OCI-LY7 (cell line): ENCODE data around the gene WDR17. TPM values are rescaled to one million over a fixed set of nuclear protein-coding genes. Genes with fewer than 3 reads are reported as not detected.

Experiments
- BruUV-seq: library from RNA; stranded (reverse); fragments of 400-500 nt; replicated peaks from 2 replicates; lab custom pipeline; 2021; lab: Mats Ljungman, UMichigan
- CTCF ChIA-PET: fragments of 300-600 bp; sonication (Branson Sonifier 250); formaldehyde crosslinking; loops from one replicate; lab custom pipeline; 2022; ENCODE audit warnings: antibody characterized with exemption; ENCODE audit not compliant: unreplicated experiment; lab: Charles Lee
- POLR2A ChIA-PET: fragments of 300-600 bp; sonication (Branson Sonifier 250); formaldehyde crosslinking; loops from one replicate; lab custom pipeline; 2022; ENCODE audit warnings: antibody characterized with exemption; lab: Charles Lee
- DNase-seq: peaks from one replicate; pipeline ENCODE4 v3.0.0-alpha.2; 2015; ENCODE audit warnings: low spot score
- H2AFZ ChIP-seq: fragments of 200-600 bp; sonication (generic), shearing (Covaris generic); 2 replicates; pipeline ENCODE4 v1.6.1; 2014; ENCODE audit warnings: mild to moderate bottlenecking, antibody characterized with exemption, low read length, moderate library complexity
- H3K27ac ChIP-seq: fragments of 200-600 bp; sonication (generic); 2 replicates; pipeline ENCODE4 v1.5.1; 2014; ENCODE audit warnings: mixed run types, low read depth, mild to moderate bottlenecking, moderate library complexity, low read length, inconsistent platforms; ENCODE audit not compliant: poor library complexity, severe bottlenecking
- H3K36me3 ChIP-seq: fragments of 200-600 bp; sonication (generic); 2 replicates; pipeline ENCODE4 v1.6.1; 2014; ENCODE audit warnings: mild to moderate bottlenecking, antibody characterized with exemption, low read length, moderate library complexity, mixed read lengths; ENCODE audit not compliant: insufficient read depth
- H3K4me1 ChIP-seq: fragments of 200-600 bp; sonication (generic); 2 replicates; pipeline ENCODE4 v1.5.1; 2014; ENCODE audit warnings: mild to moderate bottlenecking, low read length; ENCODE audit not compliant: insufficient read depth, poor library complexity, severe bottlenecking
- H3K4me2 ChIP-seq: fragments of 200-600 bp; sonication (generic); 2 replicates; pipeline ENCODE4 v1.6.1; 2014; ENCODE audit warnings: mild to moderate bottlenecking, low read length
- H3K4me3 ChIP-seq: fragments of 200-600 bp; sonication (generic); 2 replicates; pipeline ENCODE4 v1.5.1; 2014; ENCODE audit warnings: mild to moderate bottlenecking, low read depth, low read length; ENCODE audit not compliant: poor library complexity, severe bottlenecking
- H3K79me2 ChIP-seq: fragments of 200-600 bp; sonication (generic); 2 replicates; pipeline ENCODE4 v1.6.1; 2016; ENCODE audit warnings: low read depth, mild to moderate bottlenecking, low read length, moderate library complexity, mixed read lengths; ENCODE audit not compliant: insufficient read depth
- H3K9me2 ChIP-seq: fragments of 200-600 bp; sonication (generic); 2 replicates; pipeline ENCODE4 v1.6.1; 2016; ENCODE audit warnings: mild to moderate bottlenecking, low read length, mixed read lengths; ENCODE audit not compliant: insufficient read depth
- H3K9me3 ChIP-seq: fragments of 200-600 bp; sonication (generic); 2 replicates; pipeline ENCODE4 v1.6.1; 2014; ENCODE audit warnings: mild to moderate bottlenecking, mixed run types, low read length, mixed read lengths
- H4K20me1 ChIP-seq: fragments of 200-600 bp; sonication (generic); 2 replicates; pipeline ENCODE4 v1.6.1; 2014; ENCODE audit warnings: mild to moderate bottlenecking, antibody characterized with exemption, low read length, moderate library complexity, mixed read lengths; ENCODE audit not compliant: insufficient read depth
- CTCF ChIP-seq: fragments of 200-600 bp; sonication (generic); conservative IDR thresholded peaks from 2 replicates; pipeline ENCODE4 v1.5.1; 2014; ENCODE audit warnings: mild to moderate bottlenecking, antibody characterized with exemption, low read length, moderate library complexity, mixed read lengths
- EZH2phosphoT487 ChIP-seq: fragments of 200-600 bp; sonication (generic); IDR thresholded peaks from 2 replicates; pipeline ENCODE4 v1.6.1; 2018; ENCODE audit warnings: low read depth, borderline replicate concordance, mild to moderate bottlenecking, mixed run types, antibody characterized with exemption, low read length, moderate library complexity, mixed read lengths
- intact Hi-C: fragments of 100-400 bp; cut with micrococcal nuclease; formaldehyde crosslinking; loops from one replicate; pipeline ENCODE4 v1.10.0; 2022; ENCODE audit not compliant: unreplicated experiment
- small RNA-seq: library from RNA; depleted of rRNA; stranded (forward); fragments of <200 nt; gene quantifications from one replicate; pipeline ENCODE3, GENCODE V24; 2014
- total RNA-seq, 2 experiments: library from RNA; depleted of rRNA in 1 of 2; stranded (reverse); fragments of >200 nt in 1 of 2; shearing (Covaris generic) in 1 of 2; gene quantifications; 2 replicates each; pipeline ENCODE4 v1.2.3, GENCODE V29; 2014 to 2022

The WDR17 gene
- total RNA-seq, 2 experiments from 2014 or later = 0.63 to 3.8 TPM

- Histone ChIP-seq H3K9me2 (no peaks in the 10 kb centered on the region), H4K20me1 (no peaks in the 10 kb centered on the region), H3K79me2 (no peaks in the 10 kb centered on the region), H3K4me2 (no peak overlapping the region), H3K9me3 (no peaks in the 10 kb centered on the region), H3K4me3 (no peak overlapping the region), H2AFZ (no peak overlapping the region), H3K36me3 (no peaks in the 10 kb centered on the region), H3K4me1 (no peaks in the 10 kb centered on the region), H3K27ac (no peak overlapping the region)
- no peak for DNase-seq
- ChIA-PET CTCF (interaction anchor here (1.0 kb wide), 1 partner anchor 11 kb away, joined by 3 read pairs; no protein-coding TSS in a partner anchor), POLR2A (interaction anchor here (0.6 to 1.5 kb wide), 5 partner anchors 10 to 1794 kb away, joined by 3 to 5 read pairs (median 3); no protein-coding TSS in a partner anchor)
- no peak for TF ChIP-seq CTCF
- no peak for TF ChIP-seq EZH2phosphoT487
- BruUV-seq = no TSS peak
- intact Hi-C loops = no loop called here
These were observed 161.1 kb downstream of the WDR17 start for GRCh38 chr4:176226736-176227135.

- no peak overlapping the region for H3K4me2 ChIP-seq
- ChIA-PET POLR2A (interaction anchor here (1.0 to 1.2 kb wide), 2 partner anchors 16 to 299 kb away, joined by 3 read pairs; no protein-coding TSS in a partner anchor), CTCF (no interaction called here)
- H4K20me1 ChIP-seq = no peaks in the 10 kb centered on the region
- intact Hi-C loops = no loop called here
- no peaks in the 10 kb centered on the region for H3K36me3 ChIP-seq
- H3K79me2 ChIP-seq = no peaks in the 10 kb centered on the region
- H3K9me2 ChIP-seq = no peaks in the 10 kb centered on the region
- H3K27ac ChIP-seq = no peak overlapping the region
- no TSS peak for BruUV-seq
- H3K4me3 ChIP-seq = no peak overlapping the region
- H3K4me1 ChIP-seq = no peaks in the 10 kb centered on the region
- no peaks in the 10 kb centered on the region for H3K9me3 ChIP-seq
- H2AFZ ChIP-seq = no peak overlapping the region
- no peak for DNase-seq
- TF ChIP-seq EZH2phosphoT487 = no peak
- TF ChIP-seq CTCF = no peak
These were observed 164.0 kb downstream of the WDR17 start for GRCh38 chr4:176229645-176230044.

Small RNA genes within 50 kb of the gene (small RNA-seq; reads per million reads assigned to genes)
- gene RF00432 = not detected

Other genes starting within 250 kb of the WDR17 start
- not detected in 2 replicates for gene SPATA4, start 129.7 kb downstream of the WDR17 start, total RNA-seq (2014; rRNA removed; shearing (Covaris generic))
- gene SPATA4, start 129.7 kb downstream of the WDR17 start, total RNA-seq (2022) = not detected in 2 replicates
- not detected in 2 replicates for gene ASB5, start 203.4 kb downstream of the WDR17 start, total RNA-seq (2014; rRNA removed; shearing (Covaris generic))
- not detected in 2 replicates for gene ASB5, start 203.4 kb downstream of the WDR17 start, total RNA-seq (2022)